ENCODE measurements around the gene FNDC3A. TPM values are rescaled to one million over a fixed set of nuclear protein-coding genes. Genes with fewer than 3 reads are reported as not detected.
A peak's percentile ranks its signal among the peaks of the same experiment; 100 is the strongest.

The FNDC3A gene
- total RNA-seq, 4 donors from 2014 or later: 90.3 to 125 (median 111) TPM

- intact Hi-C loops (cut with DNase I): no loop called here
- H3K9me3 ChIP-seq: no peaks in the 10 kb centered on the region
- H3K4me3 ChIP-seq (replicated peaks in 1 of 3): no peak overlapping the region
- peak overlapping the region in 2 of 3 donors; percentile 67 to 91 for H3K27ac ChIP-seq
- no peaks in the 10 kb centered on the region for H3K36me3 ChIP-seq
- 95 to 100% methylated on average over 2 of the region's 2 CpGs for WGBS, 2 donors
- TF ChIP-seq CTCF (IDR thresholded peaks at IDR 0.05) (no peak), POLR2A (IDR thresholded peaks at IDR 0.05) (no peak)
- peaks cover 17 to 22% of the 10 kb centered on the region in 2 donors for H3K4me1 ChIP-seq
- DNase-seq: no peak
- H3K27me3 ChIP-seq: no peaks in the 10 kb centered on the region
These were observed 44.6 kb downstream of the FNDC3A start for GRCh38 chr13:49020328-49020727.

GRCh38 chr13:49020940-49021553 lies 45.3 kb downstream of the FNDC3A start:
- Histone ChIP-seq H3K27ac (peak overlapping the region; percentile 67 to 91 (median 77)), H3K4me1 (peaks cover 17 to 22% of the 10 kb centered on the region in 2 donors), H3K4me3 (replicated peaks in 1 of 3) (no peak overlapping the region), H3K27me3 (no peaks in the 10 kb centered on the region), H3K9me3 (no peaks in the 10 kb centered on the region), H3K36me3 (no peaks in the 10 kb centered on the region)
- intact Hi-C loops (cut with DNase I): no loop called here
- no peak for TF ChIP-seq POLR2A (IDR thresholded peaks at IDR 0.05)
- no peak for DNase-seq
- 83 to 84% methylated on average over 2 of the region's 2 CpGs for WGBS, 2 donors

- no peaks in the 10 kb centered on the region for H3K36me3 ChIP-seq
- WGBS, 2 donors: 47 to 55% methylated on average over 1 of the region's 1 CpG
These were observed 46.2 kb downstream of the FNDC3A start for GRCh38 chr13:49021953-49022352.

GRCh38 chr13:49022472-49023144 lies 46.9 kb downstream of the FNDC3A start:
- H3K4me3 ChIP-seq (replicated peaks in 1 of 3): no peak overlapping the region
- DNase-seq: no peak
- peak overlapping the region; percentile 58 to 79 (median 70) for H3K27ac ChIP-seq
- no peaks in the 10 kb centered on the region for H3K36me3 ChIP-seq
- WGBS, 2 donors: 75 to 77% methylated on average over 2 of the region's 2 CpGs
- intact Hi-C loops (cut with DNase I): no loop called here
- H3K4me1 ChIP-seq: peaks cover 17 to 22% of the 10 kb centered on the region in 2 donors
- TF ChIP-seq POLR2A (IDR thresholded peaks at IDR 0.05): no peak
- TF ChIP-seq CTCF (IDR thresholded peaks at IDR 0.05): no peak
- no peaks in the 10 kb centered on the region for H3K27me3 ChIP-seq
- no peaks in the 10 kb centered on the region for H3K9me3 ChIP-seq

More at GRCh38 chr13:49021953-49022352, 46.2 kb downstream of the FNDC3A start:
- H3K27me3 ChIP-seq: no peaks in the 10 kb centered on the region
- H3K4me3 ChIP-seq (replicated peaks in 1 of 3): no peak overlapping the region
- DNase-seq: no peak
- TF ChIP-seq POLR2A (IDR thresholded peaks at IDR 0.05) (peak in 1 of 2 donors; percentile 26), CTCF (IDR thresholded peaks at IDR 0.05) (no peak)
- intact Hi-C loops (cut with DNase I): no loop called here
- peaks cover 17 to 22% of the 10 kb centered on the region in 2 donors for H3K4me1 ChIP-seq
- H3K27ac ChIP-seq: peak overlapping the region; percentile 70 to 91 (median 77)
- no peaks in the 10 kb centered on the region for H3K9me3 ChIP-seq

- Histone ChIP-seq H3K9me3 (no peaks in the 10 kb centered on the region), H3K4me1 (peaks cover 17 to 22% of the 10 kb centered on the region in 2 donors), H3K4me3 (replicated peaks in 1 of 3) (no peak overlapping the region), H3K27ac (peak overlapping the region in 2 of 3 donors; percentile 70 to 79), H3K36me3 (no peaks in the 10 kb centered on the region), H3K27me3 (no peaks in the 10 kb centered on the region)
- intact Hi-C loops (cut with DNase I): no loop called here
- TF ChIP-seq CTCF (IDR thresholded peaks at IDR 0.05) (no peak), POLR2A (IDR thresholded peaks at IDR 0.05) (no peak)
- no peak for DNase-seq
These were observed 47.7 kb downstream of the FNDC3A start for GRCh38 chr13:49023431-49023830.

Measured in thyroid gland (tissue), 4 donors.